Osteoblast (primary cell): ENCODE data around the gene MS4A15. TPM values are rescaled to one million over a fixed set of nuclear protein-coding genes. Genes with fewer than 3 reads are reported as not detected.

Experiments
- DNase-seq: peaks from one replicate; pipeline ENCODE4 v3.0.0; 2011; ENCODE audit warnings: low spot score, mixed read lengths; ENCODE audit not compliant: insufficient read length; ENCODE audit errors: missing footprints
- H2AFZ ChIP-seq: 2 replicates; pipeline ENCODE4 v1.6.0; 2011; ENCODE audit warnings: mild to moderate bottlenecking, low read length
- H3K27ac ChIP-seq: 2 replicates; pipeline ENCODE4 v1.5.1; 2011; ENCODE audit warnings: mild to moderate bottlenecking, low read depth, low read length, moderate library complexity
- H3K27me3 ChIP-seq: 2 replicates; pipeline ENCODE4 v1.6.0; 2012; ENCODE audit warnings: mild to moderate bottlenecking, control low read depth, inconsistent platforms, low read length, moderate library complexity; ENCODE audit not compliant: insufficient read depth
- H3K36me3 ChIP-seq: 2 replicates; pipeline ENCODE4 v1.5.1; 2011; ENCODE audit warnings: mild to moderate bottlenecking, low read length, control low read depth, moderate library complexity; ENCODE audit not compliant: insufficient read depth
- H3K4me1 ChIP-seq: 2 replicates; pipeline ENCODE4 v1.5.1; 2011; ENCODE audit warnings: mild to moderate bottlenecking, low read length, control low read depth, moderate library complexity; ENCODE audit not compliant: insufficient read depth
- H3K4me2 ChIP-seq: 2 replicates; pipeline ENCODE4 v1.6.0; 2011; ENCODE audit warnings: mild to moderate bottlenecking, low read length; ENCODE audit not compliant: insufficient read depth
- H3K4me3 ChIP-seq: fragments of 200-600 bp; sonication (generic); 3 replicates; pipeline ENCODE4 v1.5.1; 2012; ENCODE audit warnings: mild to moderate bottlenecking, low read length, inconsistent platforms; ENCODE audit not compliant: insufficient read depth
- H3K79me2 ChIP-seq: 2 replicates; pipeline ENCODE4 v1.6.0; 2012; ENCODE audit warnings: mild to moderate bottlenecking, low read length, control low read depth, inconsistent platforms; ENCODE audit not compliant: insufficient read depth
- H3K9me3 ChIP-seq: 2 replicates; pipeline ENCODE4 v1.5.1; 2011; ENCODE audit warnings: low read depth, low read length, control low read depth
- H4K20me1 ChIP-seq: 2 replicates; pipeline ENCODE4 v1.6.0; 2012; ENCODE audit warnings: mild to moderate bottlenecking, low read length, control low read depth; ENCODE audit not compliant: insufficient read depth
- CTCF ChIP-seq: IDR thresholded peaks from 2 replicates; pipeline ENCODE4 v1.5.1; 2011; ENCODE audit warnings: mild to moderate bottlenecking, low read depth, low read length, moderate library complexity; ENCODE audit errors: extremely low read depth
- total RNA-seq: library from RNA; depleted of rRNA; stranded (reverse); fragments of >200 nt; gene quantifications from 2 replicates; pipeline ENCODE4 v1.2.3, GENCODE V29; 2012

MS4A15 gene
- total RNA-seq, 1 donor = not detected

- Histone ChIP-seq H3K4me1 (no peaks in the 10 kb centered on the region), H3K27me3 (peaks cover 15% of the 10 kb centered on the region), H3K79me2 (no peaks in the 10 kb centered on the region), H3K9me3 (no peaks in the 10 kb centered on the region), H3K36me3 (no peaks in the 10 kb centered on the region), H4K20me1 (peaks cover 2% of the 10 kb centered on the region), H2AFZ (no peak overlapping the region), H3K4me3 (no peak overlapping the region), H3K27ac (no peak overlapping the region), H3K4me2 (no peak overlapping the region)
- TF ChIP-seq CTCF = no peak
- no peak for DNase-seq
Observed at GRCh38 chr11:60825118-60825517, 68.5 kb downstream of the MS4A15 start.

- Histone ChIP-seq H3K4me3 (no peak overlapping the region), H3K79me2 (no peaks in the 10 kb centered on the region), H3K36me3 (no peaks in the 10 kb centered on the region), H3K27ac (no peak overlapping the region), H4K20me1 (peaks cover 2% of the 10 kb centered on the region), H3K4me1 (no peaks in the 10 kb centered on the region), H2AFZ (no peak overlapping the region), H3K9me3 (no peaks in the 10 kb centered on the region), H3K4me2 (no peak overlapping the region), H3K27me3 (peaks cover 19% of the 10 kb centered on the region)
- peak; percentile 25 for DNase-seq
- no peak for TF ChIP-seq CTCF
Observed at GRCh38 chr11:60825790-60826189, 69.1 kb downstream of the MS4A15 start.

Other genes with a start within 250 kb of the MS4A15 start
- not detected in 2 replicates for gene MS4A13, start 241.5 kb upstream of the MS4A15 start, total RNA-seq
- not detected in 2 replicates for gene MS4A8, start 57.3 kb upstream of the MS4A15 start, total RNA-seq
- not detected in 2 replicates for gene MS4A18, start 32.1 kb upstream of the MS4A15 start, total RNA-seq
- not detected in 2 replicates for gene MS4A10, start 28.5 kb downstream of the MS4A15 start, total RNA-seq
- gene CCDC86, start 85.2 kb downstream of the MS4A15 start, total RNA-seq = 6.2 and 7.4 TPM in 2 replicates
- gene PTGDR2, start 99.1 kb downstream of the MS4A15 start, total RNA-seq = not detected in 2 replicates
- under 0.01 and 0.36 TPM in 2 replicates for gene ZP1, start 110.7 kb downstream of the MS4A15 start, total RNA-seq
- 39.8 and 46.0 TPM in 2 replicates for gene PRPF19, start 149.7 kb downstream of the MS4A15 start, total RNA-seq
- 36.6 and 38.6 TPM in 2 replicates for gene TMEM109, start 157.3 kb downstream of the MS4A15 start, total RNA-seq
- 12.1 and 19.5 TPM in 2 replicates for gene TMEM132A, start 167.6 kb downstream of the MS4A15 start, total RNA-seq
- gene SLC15A3, start 195.3 kb downstream of the MS4A15 start, total RNA-seq = 10.9 and 13.0 TPM in 2 replicates
- gene CD6, start 214.8 kb downstream of the MS4A15 start, total RNA-seq = not detected in 2 replicates